MCF 10A (cell line): ENCODE data around the gene NINJ2. TPM values are rescaled to one million over a fixed set of nuclear protein-coding genes. Genes with fewer than 3 reads are reported as not detected.

ENCODE experiments used
- BruUV-seq: library from RNA; stranded (reverse); fragments of 400-500 nt; replicated peaks from 2 replicates; lab custom pipeline; 2021; lab: Mats Ljungman, UMichigan
- CTCF ChIA-PET: fragments of 300-600 bp; sonication (Branson Sonifier 250); formaldehyde crosslinking; extraction: SDS; loops from one replicate; lab custom pipeline; 2021; ENCODE audit warnings: antibody characterized with exemption, inconsistent platforms; lab: Yijun Ruan, JAX
- POLR2A ChIA-PET: fragments of 300-600, 350-650 bp; sonication (Branson Sonifier 250); formaldehyde crosslinking; extraction: SDS; loops from one replicate; lab custom pipeline; 2020; ENCODE audit warnings: antibody characterized with exemption, inconsistent platforms; lab: Yijun Ruan, JAX
- DNase-seq: peaks from one replicate; pipeline ENCODE4 v3.0.0-alpha.2; 2018; ENCODE audit not compliant: unreplicated experiment
- H3K27ac Mint-ChIP-seq: one replicate; pipeline ENCODE4 v1.8.0; 2022; ENCODE audit warnings: mild to moderate bottlenecking, low read depth, mixed read lengths; ENCODE audit not compliant: unreplicated experiment
- H3K27me3 Mint-ChIP-seq: one replicate; pipeline ENCODE4 v1.8.0; 2022; ENCODE audit warnings: mixed read lengths; ENCODE audit not compliant: insufficient read depth, unreplicated experiment
- H3K36me3 Mint-ChIP-seq: one replicate; pipeline ENCODE4 v1.8.0; 2022; ENCODE audit warnings: mild to moderate bottlenecking, moderate library complexity, mixed read lengths; ENCODE audit not compliant: insufficient read depth, unreplicated experiment
- H3K4me1 Mint-ChIP-seq: one replicate; pipeline ENCODE4 v1.8.0; 2022; ENCODE audit warnings: mixed read lengths; ENCODE audit not compliant: insufficient read depth, unreplicated experiment
- H3K4me3 Mint-ChIP-seq: one replicate; pipeline ENCODE4 v1.8.0; 2022; ENCODE audit warnings: mild to moderate bottlenecking, moderate library complexity, mixed read lengths; ENCODE audit not compliant: unreplicated experiment
- H3K9me3 Mint-ChIP-seq: one replicate; pipeline ENCODE4 v1.8.0; 2022; ENCODE audit warnings: mixed read lengths; ENCODE audit not compliant: unreplicated experiment
- CTCF ChIP-seq: fragments of 200-600 bp; IDR thresholded peaks from one replicate; pipeline ENCODE4 v1.8.0; 2022; ENCODE audit warnings: antibody characterized with exemption, mild to moderate bottlenecking; ENCODE audit not compliant: unreplicated experiment
- intact Hi-C: fragments of 100-400 bp; cut with micrococcal nuclease; formaldehyde crosslinking; loops from 2 replicates; pipeline ENCODE4 v1.14.1; 2022
- total RNA-seq: library from RNA; stranded (reverse); gene quantifications from 2 replicates; pipeline ENCODE4 v1.2.3, GENCODE V29; 2022

NINJ2 gene
- total RNA-seq, 1 experiment from 2014 or later = not detected

GRCh38 chr12:527729-528128 lies 135.5 kb downstream of the NINJ2 start:
- intact Hi-C loops = no loop called here
- no peak overlapping the region for H3K27ac Mint-ChIP-seq
- no peaks in the 10 kb centered on the region for H3K27me3 Mint-ChIP-seq
- no peak overlapping the region for H3K4me3 Mint-ChIP-seq
- no peaks in the 10 kb centered on the region for H3K36me3 Mint-ChIP-seq
- TF ChIP-seq CTCF = no peak
- BruUV-seq = no TSS peak
- POLR2A ChIA-PET = no interaction called here
- CTCF ChIA-PET = interaction anchor here (0.6 to 0.7 kb wide), 2 partner anchors 28 to 1466 kb away, joined by 3 to 4 read pairs; no protein-coding TSS in a partner anchor
- peaks cover 17% of the 10 kb centered on the region for H3K4me1 Mint-ChIP-seq
- no peak for DNase-seq
- no peaks in the 10 kb centered on the region for H3K9me3 Mint-ChIP-seq

GRCh38 chr12:527241-527640 lies 136.0 kb downstream of the NINJ2 start:
- Mint-ChIP-seq H3K27ac (no peak overlapping the region), H3K4me3 (no peak overlapping the region), H3K36me3 (no peaks in the 10 kb centered on the region), H3K27me3 (no peaks in the 10 kb centered on the region), H3K4me1 (peaks cover 17% of the 10 kb centered on the region), H3K9me3 (no peaks in the 10 kb centered on the region)
- TF ChIP-seq CTCF = no peak
- DNase-seq = no peak
- BruUV-seq = no TSS peak
- intact Hi-C loops = no loop called here
- POLR2A ChIA-PET = no interaction called here
- CTCF ChIA-PET = interaction anchor here (0.6 to 1.0 kb wide), 5 partner anchors 20 to 1467 kb away, joined by 3 to 4 read pairs (median 3); no protein-coding TSS in a partner anchor

- H3K4me3 Mint-ChIP-seq = no peak overlapping the region
- CTCF ChIA-PET = interaction anchor here (1.0 kb wide), 2 partner anchors 11 to 21 kb away, joined by 4 to 5 read pairs; no protein-coding TSS in a partner anchor
- no peak for TF ChIP-seq CTCF
- no peaks in the 10 kb centered on the region for H3K27me3 Mint-ChIP-seq
- no TSS peak for BruUV-seq
- H3K36me3 Mint-ChIP-seq = no peaks in the 10 kb centered on the region
- POLR2A ChIA-PET = interaction anchor here (0.6 to 1.0 kb wide), 2 partner anchors 10 to 18 kb away, joined by 3 to 4 read pairs; no protein-coding TSS in a partner anchor
- peaks cover 17% of the 10 kb centered on the region for H3K4me1 Mint-ChIP-seq
- H3K27ac Mint-ChIP-seq = no peak overlapping the region
- no peaks in the 10 kb centered on the region for H3K9me3 Mint-ChIP-seq
- intact Hi-C loops = no loop called here
- no peak for DNase-seq
Observed at GRCh38 chr12:526089-526488, 137.2 kb downstream of the NINJ2 start.

GRCh38 chr12:524167-524951 lies 138.9 kb downstream of the NINJ2 start:
- Mint-ChIP-seq H3K4me1 (peaks cover 7% of the 10 kb centered on the region), H3K27me3 (peaks cover 11% of the 10 kb centered on the region), H3K9me3 (no peaks in the 10 kb centered on the region), H3K4me3 (no peak overlapping the region), H3K27ac (no peak overlapping the region), H3K36me3 (no peaks in the 10 kb centered on the region)
- no peak for TF ChIP-seq CTCF
- intact Hi-C loops = no loop called here
- DNase-seq = no peak
- ChIA-PET CTCF (no interaction called here), POLR2A (interaction anchor here (1.3 kb wide), 2 partner anchors 8 to 21 kb away, joined by 3 to 5 read pairs; no protein-coding TSS in a partner anchor)
- no TSS peak for BruUV-seq
